Naive thymus-derived CD8-positive, alpha-beta T cell (primary cell): ENCODE data around the gene SLC44A1. TPM values are rescaled to one million over a fixed set of nuclear protein-coding genes. Genes with fewer than 3 reads are reported as not detected.

Source experiments
- ATAC-seq, 2 donors: fragments of 150-1000 bp; cut with Tn5 transposase in 1 of 2; sonication (Bioruptor Pico), chemical (Tn5 transposase) in 1 of 2; 1 replicate in 1 of 2; 2 replicates in 1 of 2; pipeline ENCODE4 v1.10.0; 2021; ENCODE audit warnings: mild to moderate bottlenecking in 2 of 2, moderate library complexity in 2 of 2
- POLR2A ChIA-PET: fragments of 350-600 bp; sonication (Branson Sonifier 250); formaldehyde crosslinking; loops from one replicate; lab custom pipeline; 2021; ENCODE audit warnings: antibody characterized with exemption; lab: Charles Lee
- DNase-seq, 10 donors: peaks; one replicate each; pipeline versions ENCODE4 v3.0.0 to v3.0.0-alpha.2; 2020 to 2022
- H3K27ac Mint-ChIP-seq, 10 donors: one replicate each; pipeline ENCODE4 v1.8.0; 2020 to 2022; ENCODE audit warnings: mild to moderate bottlenecking in 10 of 10, mixed read lengths in 10 of 10, moderate library complexity in 4 of 10, inconsistent platforms in 1 of 10
- H3K27me3 Mint-ChIP-seq, 5 donors: one replicate each; pipeline ENCODE4 v1.8.0; 2021 to 2022; ENCODE audit warnings: mixed read lengths in 5 of 5
- H3K36me3 Mint-ChIP-seq, 3 donors: one replicate each; pipeline ENCODE4 v1.8.0; 2020 to 2022; ENCODE audit warnings: mixed read lengths in 3 of 3, mild to moderate bottlenecking in 2 of 3, inconsistent platforms in 1 of 3
- H3K4me1 Mint-ChIP-seq, 4 donors: one replicate each; pipeline ENCODE4 v1.8.0; 2021 to 2022; ENCODE audit warnings: mixed read lengths in 4 of 4
- H3K4me3 Mint-ChIP-seq, 10 donors: one replicate each; pipeline ENCODE4 v1.8.0; 2020 to 2022; ENCODE audit warnings: mild to moderate bottlenecking in 10 of 10, mixed read lengths in 10 of 10, moderate library complexity in 6 of 10, inconsistent platforms in 1 of 10
- H3K9me3 Mint-ChIP-seq, 9 donors: one replicate each; pipeline ENCODE4 v1.8.0; 2020 to 2022; ENCODE audit warnings: mixed read lengths in 9 of 9, mild to moderate bottlenecking in 3 of 9, inconsistent platforms in 1 of 9, moderate library complexity in 1 of 9
- polyA plus RNA-seq, 3 donors: library from polyadenylated mRNA; unstranded; fragments of 300-500 nt; fragmentation: Illumina TruSeq; gene quantifications; one replicate each; pipeline ENCODE4 v1.2.3, GENCODE V29; 2021
- total RNA-seq, 8 experiments: library from RNA in 2 of 8; stranded (reverse) in 2 of 8; gene quantifications; one replicate each; pipeline ENCODE4 v1.2.3 and lab custom pipeline; 2021 to 2026

SLC44A1 gene
- total and polyA plus RNA-seq, 5 experiments from 2014 or later = 8.2 to 16.8 (median 12.2) TPM

GRCh38 chr9:105360344-105360743, 115.9 kb downstream of the SLC44A1 start:
- POLR2A ChIA-PET = no interaction called here
- no peak for ATAC-seq
- no peak overlapping the region for H3K4me3 Mint-ChIP-seq

GRCh38 chr9:105361873-105362272, 117.4 kb downstream of the SLC44A1 start:
- Mint-ChIP-seq H3K27ac (no peak overlapping the region), H3K27me3 (no peaks in the 10 kb centered on the region), H3K4me3 (no peak overlapping the region), H3K4me1 (peaks cover 2 to 6% (median 3%) of the 10 kb centered on the region in 4 donors), H3K9me3 (no peaks in the 10 kb centered on the region), H3K36me3 (peaks cover 4 to 43% (median 40%) of the 10 kb centered on the region in 3 donors)
- POLR2A ChIA-PET = no interaction called here
- ATAC-seq (no peak), DNase-seq (no peak)

More at GRCh38 chr9:105360344-105360743, 115.9 kb downstream of the SLC44A1 start:
- no peak overlapping the region for H3K27ac Mint-ChIP-seq
- H3K9me3 Mint-ChIP-seq = no peaks in the 10 kb centered on the region
- peaks cover 4 to 13% (median 8%) of the 10 kb centered on the region in 4 donors for H3K4me1 Mint-ChIP-seq
- no peak for DNase-seq
- no peaks in the 10 kb centered on the region for H3K27me3 Mint-ChIP-seq
- H3K36me3 Mint-ChIP-seq = peaks cover 0 to 37% (median 31%) of the 10 kb centered on the region in 3 donors

DNA sequence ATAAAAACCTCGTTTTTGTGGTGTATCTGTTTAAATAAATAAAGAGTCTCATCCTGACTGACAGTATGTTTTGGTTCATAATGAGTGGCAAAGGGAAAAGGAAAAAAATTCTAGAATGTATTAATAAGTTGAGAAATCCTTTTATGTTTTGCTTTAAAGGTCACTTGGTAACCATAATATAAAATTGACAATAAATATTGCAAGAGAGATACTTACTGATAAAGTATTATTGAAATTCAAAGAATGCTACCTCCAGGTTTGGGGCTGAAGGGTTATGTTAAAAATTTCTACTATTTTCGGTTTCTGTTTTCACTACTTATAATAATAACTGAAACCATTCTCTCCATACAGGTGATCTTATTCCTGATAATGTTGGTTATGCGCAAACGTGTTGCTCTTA, 118.0 kb downstream of the SLC44A1 start:
- Mint-ChIP-seq H3K4me1 (peaks cover 2 to 6% (median 3%) of the 10 kb centered on the region in 4 donors), H3K4me3 (no peak overlapping the region), H3K27ac (no peak overlapping the region), H3K36me3 (peaks cover 7 to 45% (median 44%) of the 10 kb centered on the region in 3 donors), H3K9me3 (no peaks in the 10 kb centered on the region), H3K27me3 (no peaks in the 10 kb centered on the region)
- POLR2A ChIA-PET = no interaction called here
- ATAC-seq (no peak), DNase-seq (no peak)

DNA sequence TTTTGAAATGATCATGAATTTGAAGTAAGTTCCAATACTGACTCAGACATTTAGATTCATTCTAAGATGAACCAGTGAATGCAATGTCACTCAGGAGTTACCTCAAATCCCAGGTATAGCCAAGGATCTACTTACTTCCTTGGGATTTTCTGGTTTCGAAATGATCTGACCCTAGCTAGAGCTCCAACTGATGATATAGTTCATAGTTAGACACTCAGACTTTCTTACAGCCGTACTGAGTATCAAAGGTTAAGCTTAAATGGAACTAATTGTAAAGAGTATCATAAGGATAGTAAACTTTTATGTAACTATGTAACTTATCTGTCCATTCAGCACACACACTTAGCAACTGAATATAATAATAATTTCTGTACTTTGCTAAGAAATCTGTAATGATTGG, 119.4 kb downstream of the SLC44A1 start:
- Mint-ChIP-seq H3K4me1 (peaks cover 2 to 6% (median 3%) of the 10 kb centered on the region in 4 donors), H3K36me3 (peaks cover 7 to 52% (median 42%) of the 10 kb centered on the region in 3 donors), H3K27ac (no peak overlapping the region), H3K4me3 (no peak overlapping the region), H3K27me3 (no peaks in the 10 kb centered on the region), H3K9me3 (no peaks in the 10 kb centered on the region)
- POLR2A ChIA-PET = no interaction called here
- no peak for DNase-seq
- no peak for ATAC-seq

GRCh38 chr9:105369911-105370310, 125.5 kb downstream of the SLC44A1 start:
- Mint-ChIP-seq H3K27me3 (no peaks in the 10 kb centered on the region), H3K9me3 (no peaks in the 10 kb centered on the region), H3K4me3 (no peak overlapping the region), H3K36me3 (peaks cover 7 to 30% (median 17%) of the 10 kb centered on the region in 3 donors), H3K4me1 (peaks cover 0 to 7% (median 0%) of the 10 kb centered on the region in 4 donors), H3K27ac (no peak overlapping the region)
- DNase-seq (no peak), ATAC-seq (no peak)
- POLR2A ChIA-PET = no interaction called here

GRCh38 chr9:105373723-105374122, 129.3 kb downstream of the SLC44A1 start:
- Mint-ChIP-seq H3K27ac (no peak overlapping the region), H3K4me1 (peaks cover 0 to 7% (median 0%) of the 10 kb centered on the region in 4 donors), H3K9me3 (no peaks in the 10 kb centered on the region), H3K4me3 (no peak overlapping the region), H3K27me3 (no peaks in the 10 kb centered on the region), H3K36me3 (peaks cover 0 to 15% (median 11%) of the 10 kb centered on the region in 3 donors)
- no peak for DNase-seq
- ATAC-seq = no peak
- POLR2A ChIA-PET = no interaction called here

GRCh38 chr9:105375323-105375722, 130.9 kb downstream of the SLC44A1 start:
- Mint-ChIP-seq H3K36me3 (peaks cover 0 to 18% (median 13%) of the 10 kb centered on the region in 3 donors), H3K4me1 (peaks cover 0 to 7% (median 0%) of the 10 kb centered on the region in 4 donors), H3K27me3 (no peaks in the 10 kb centered on the region), H3K4me3 (no peak overlapping the region), H3K27ac (no peak overlapping the region), H3K9me3 (no peaks in the 10 kb centered on the region)
- POLR2A ChIA-PET = no interaction called here
- DNase-seq = no peak
- no peak for ATAC-seq

DNA sequence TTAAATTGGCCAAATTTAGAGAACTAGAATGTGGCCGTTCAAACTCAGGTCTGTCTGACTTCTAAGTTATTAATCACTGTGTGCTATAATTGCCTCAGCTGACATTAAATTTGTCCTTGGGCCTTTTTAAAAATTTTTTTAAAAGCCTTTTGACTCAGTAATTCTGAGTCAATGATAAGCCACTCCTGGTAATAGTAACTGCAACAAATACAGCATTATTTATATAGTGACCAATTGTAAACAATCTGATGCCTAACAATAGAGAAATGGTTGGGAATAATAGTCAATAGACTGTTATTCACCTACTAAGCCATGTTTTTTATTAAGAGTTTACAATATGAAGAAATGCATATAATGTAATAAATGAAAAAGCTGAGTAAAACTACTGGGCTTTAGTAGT, 132.4 kb downstream of the SLC44A1 start:
- Mint-ChIP-seq H3K27me3 (no peaks in the 10 kb centered on the region), H3K4me3 (no peak overlapping the region)

GRCh38 chr9:105385381-105385985, 141.0 kb downstream of the SLC44A1 start:
- Mint-ChIP-seq H3K9me3 (no peaks in the 10 kb centered on the region), H3K27me3 (no peaks in the 10 kb centered on the region), H3K4me3 (peak overlapping the region; percentile 84 to 97 (median 92)), H3K36me3 (peaks cover 0 to 5% (median 2%) of the 10 kb centered on the region in 3 donors), H3K4me1 (peaks cover 9 to 21% (median 16%) of the 10 kb centered on the region in 4 donors), H3K27ac (peak overlapping the region; percentile 70 to 94 (median 88))
- peak in 7 of 10 donors; percentile 4 to 48 (median 21) for DNase-seq
- POLR2A ChIA-PET = interaction anchor here (1.2 kb wide), 1 partner anchor 141 kb away, joined by 4 read pairs; the partner anchor contains the start of gene SLC44A1
- peak; percentile 91 to 92 for ATAC-seq

More for the DNA sequence above, 132.4 kb downstream of the SLC44A1 start:
- no peak for ATAC-seq
- no peaks in the 10 kb centered on the region for H3K9me3 Mint-ChIP-seq
- no peak for DNase-seq
- no peak overlapping the region for H3K27ac Mint-ChIP-seq
- POLR2A ChIA-PET = no interaction called here
- H3K4me1 Mint-ChIP-seq = no peaks in the 10 kb centered on the region
- H3K36me3 Mint-ChIP-seq = peaks cover 0 to 20% (median 16%) of the 10 kb centered on the region in 3 donors

GRCh38 chr9:105389796-105390195, 145.3 kb downstream of the SLC44A1 start:
- ATAC-seq = no peak
- H3K9me3 Mint-ChIP-seq = no peaks in the 10 kb centered on the region
- POLR2A ChIA-PET = no interaction called here
- DNase-seq = no peak
- H3K36me3 Mint-ChIP-seq = peaks cover 0 to 3% (median 1%) of the 10 kb centered on the region in 3 donors
- H3K4me3 Mint-ChIP-seq = no peak overlapping the region
- H3K27ac Mint-ChIP-seq = no peak overlapping the region
- H3K4me1 Mint-ChIP-seq = peaks cover 8 to 19% (median 12%) of the 10 kb centered on the region in 4 donors
- H3K27me3 Mint-ChIP-seq = peaks cover 0 to 5% (median 0%) of the 10 kb centered on the region in 5 donors

GRCh38 chr9:105390871-105391270, 146.4 kb downstream of the SLC44A1 start:
- peaks cover 0 to 15% (median 6%) of the 10 kb centered on the region in 5 donors for H3K27me3 Mint-ChIP-seq
- peaks cover 0 to 3% (median 1%) of the 10 kb centered on the region in 3 donors for H3K36me3 Mint-ChIP-seq
- no peak for ATAC-seq

DNA sequence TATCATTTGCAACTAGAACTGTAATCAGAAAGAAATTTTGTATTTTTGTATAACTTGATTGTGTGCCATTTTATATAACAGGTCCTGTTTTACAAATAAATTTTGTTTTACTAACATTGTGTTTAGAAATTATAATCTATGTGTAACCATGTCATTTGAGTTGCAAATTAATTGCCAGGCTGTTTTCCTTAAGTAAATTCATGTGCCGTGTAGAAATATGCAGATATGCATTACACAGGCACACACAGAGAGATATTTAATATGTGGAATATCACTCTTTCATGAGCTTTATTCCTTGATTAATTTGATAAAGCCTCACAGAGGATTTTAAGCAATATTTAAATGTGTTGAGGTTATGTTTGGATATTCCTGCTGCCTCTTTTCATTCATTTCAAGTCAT, 146.8 kb downstream of the SLC44A1 start:
- Mint-ChIP-seq H3K27ac (no peak overlapping the region), H3K9me3 (no peaks in the 10 kb centered on the region), H3K27me3 (peaks cover 0 to 19% (median 9%) of the 10 kb centered on the region in 5 donors), H3K4me3 (no peak overlapping the region), H3K4me1 (peaks cover 0 to 6% (median under 1%) of the 10 kb centered on the region in 4 donors), H3K36me3 (peaks cover 0 to 3% (median 1%) of the 10 kb centered on the region in 3 donors)
- POLR2A ChIA-PET = no interaction called here
- ATAC-seq (no peak), DNase-seq (no peak)

More at GRCh38 chr9:105390871-105391270, 146.4 kb downstream of the SLC44A1 start:
- Mint-ChIP-seq H3K27ac (no peak overlapping the region), H3K4me1 (peaks cover under 1 to 8% (median 2%) of the 10 kb centered on the region in 4 donors), H3K4me3 (no peak overlapping the region), H3K9me3 (no peaks in the 10 kb centered on the region)
- no peak for DNase-seq
- POLR2A ChIA-PET = no interaction called here

DNA sequence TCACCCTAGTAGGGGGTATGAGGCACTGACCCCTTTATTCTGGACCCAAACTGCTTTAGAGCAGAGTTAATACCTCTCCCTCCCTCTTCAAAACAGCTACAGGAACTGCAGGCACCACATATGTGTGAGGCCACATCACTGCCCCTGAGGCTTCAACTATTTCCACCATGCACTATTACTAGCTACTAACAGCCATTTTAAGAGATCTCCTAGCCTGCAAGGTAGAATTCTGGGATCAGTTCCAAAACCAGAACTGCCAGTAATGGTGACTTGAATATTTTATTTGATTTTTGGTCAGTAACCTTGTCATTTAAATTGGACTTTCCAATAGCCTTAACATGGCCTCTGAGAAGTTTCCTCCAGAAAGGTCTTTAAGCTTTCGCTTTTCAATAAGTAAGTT, 148.1 kb downstream of the SLC44A1 start:
- Mint-ChIP-seq H3K27me3 (peaks cover 0 to 31% (median 14%) of the 10 kb centered on the region in 5 donors), H3K36me3 (peaks cover 0 to 3% (median 1%) of the 10 kb centered on the region in 3 donors), H3K4me1 (peaks cover 0 to under 1% (median 0%) of the 10 kb centered on the region in 4 donors), H3K27ac (no peak overlapping the region), H3K4me3 (no peak overlapping the region), H3K9me3 (no peaks in the 10 kb centered on the region)
- no peak for ATAC-seq
- no peak for DNase-seq
- POLR2A ChIA-PET = no interaction called here
